Ishikawa (cell line): ENCODE measurements around the gene POLR2E.

Experiments
- CEBPB ChIP-seq: IDR thresholded peaks from 2 replicates; pipeline ENCODE4 v1.6.1; 2012
- CREB1 ChIP-seq: IDR thresholded peaks from 2 replicates; pipeline ENCODE4 v1.6.1; 2012; ENCODE audit warnings: low read depth
- EP300 ChIP-seq: IDR thresholded peaks from 2 replicates; pipeline ENCODE4 v1.6.1; 2012; ENCODE audit warnings: borderline replicate concordance
- NFIC ChIP-seq: IDR thresholded peaks from 2 replicates; pipeline ENCODE4 v1.6.1; 2012
- RAD21 ChIP-seq: IDR thresholded peaks from 2 replicates; pipeline ENCODE4 v1.6.1; 2012; ENCODE audit warnings: low read depth
- USF1 ChIP-seq: IDR thresholded peaks from 2 replicates; pipeline ENCODE4 v1.6.1; 2012
- ZBTB7A ChIP-seq: IDR thresholded peaks from 2 replicates; pipeline ENCODE4 v1.6.1; 2012; ENCODE audit warnings: low read depth

- TF ChIP-seq USF1 (no peak), NFIC (no peak), CEBPB (no peak), RAD21 (no peak), EP300 (no peak), CREB1 (no peak), ZBTB7A (no peak)
These were observed 41.6 kb upstream of the POLR2E start for GRCh38 chr19:1136621-1137317.
